ENCODE measurements around the gene DIS3L2. TPM values are rescaled to one million over a fixed set of nuclear protein-coding genes. Genes with fewer than 3 reads are reported as not detected.

DIS3L2 gene
- total RNA-seq, 3 donors from 2014 or later, result 28.5 to 43.0 (median 42.5) TPM

DNA sequence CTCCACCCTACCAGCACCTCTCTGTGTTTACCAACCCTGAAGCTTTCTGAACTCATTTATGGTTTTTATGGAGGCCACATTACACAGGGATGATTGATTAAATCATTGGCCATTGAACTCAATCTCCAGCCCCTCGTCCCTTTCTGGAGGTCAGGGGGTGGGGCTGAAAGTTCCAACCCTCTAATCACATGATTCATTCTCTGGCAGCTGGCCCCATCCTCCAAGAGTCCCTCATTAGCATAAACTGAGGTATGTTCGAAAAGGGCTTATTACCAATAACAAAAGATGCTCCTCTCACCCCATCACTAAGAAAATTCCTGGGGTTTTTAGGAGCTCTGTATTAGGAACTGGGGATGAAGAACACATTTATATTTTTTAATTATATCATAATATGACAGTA is 92.3 kb downstream of the DIS3L2 start:
- no peak for ATAC-seq
- H3K9me3 ChIP-seq, result no peaks in the 10 kb centered on the region

DNA sequence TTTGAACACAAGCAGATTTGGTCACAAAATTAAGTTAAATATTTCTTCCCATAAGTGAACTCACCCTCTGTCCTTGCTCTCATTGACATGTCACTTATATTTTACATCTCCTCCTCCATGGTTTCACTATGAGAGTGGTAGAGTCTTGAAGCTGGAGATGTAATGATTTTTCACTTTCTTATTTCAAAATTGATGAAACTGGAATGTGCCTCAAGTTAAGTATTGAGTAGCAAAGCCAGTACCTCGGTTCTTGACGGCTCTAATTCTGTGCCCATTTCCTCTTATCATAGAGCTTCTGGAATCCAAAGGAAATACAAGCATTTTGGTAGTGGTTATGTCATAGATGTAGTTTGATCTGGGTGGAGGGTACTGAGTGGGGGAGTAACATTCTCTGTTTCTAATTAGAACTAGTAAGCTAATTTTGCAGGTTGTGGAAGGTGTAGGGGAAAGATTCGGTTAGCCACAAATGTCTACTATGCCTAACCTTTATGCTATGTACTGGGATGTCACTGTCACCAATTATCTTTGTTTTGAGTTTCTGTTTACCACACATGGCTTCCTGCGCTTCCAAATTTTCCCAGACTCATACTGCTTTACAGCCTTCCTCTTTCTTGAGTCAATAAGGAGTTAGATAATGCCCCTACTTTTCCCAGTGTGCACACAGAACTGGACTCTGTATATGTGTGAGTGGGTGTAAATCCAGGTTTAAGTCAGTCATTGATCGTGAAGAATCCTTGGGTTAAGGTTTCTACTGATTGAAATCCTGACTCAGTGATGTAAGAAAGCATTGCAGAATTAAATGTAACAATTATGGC is 96.8 kb downstream of the DIS3L2 start:
- no peaks in the 10 kb centered on the region for H3K4me1 ChIP-seq (ENCODE audit: low read depth)

More for the DNA sequence above, 92.3 kb downstream of the DIS3L2 start:
- Histone ChIP-seq H3K36me3 (ENCODE audit: low read depth) (no peaks in the 10 kb centered on the region), H3K4me1 (ENCODE audit: low read depth) (no peaks in the 10 kb centered on the region), H3K4me3 (no peak overlapping the region)
- DNase-seq, result no peak
- intact Hi-C loops (cut with DNase I, micrococcal nuclease), result no loop called here
- TF ChIP-seq, protein P1, sequence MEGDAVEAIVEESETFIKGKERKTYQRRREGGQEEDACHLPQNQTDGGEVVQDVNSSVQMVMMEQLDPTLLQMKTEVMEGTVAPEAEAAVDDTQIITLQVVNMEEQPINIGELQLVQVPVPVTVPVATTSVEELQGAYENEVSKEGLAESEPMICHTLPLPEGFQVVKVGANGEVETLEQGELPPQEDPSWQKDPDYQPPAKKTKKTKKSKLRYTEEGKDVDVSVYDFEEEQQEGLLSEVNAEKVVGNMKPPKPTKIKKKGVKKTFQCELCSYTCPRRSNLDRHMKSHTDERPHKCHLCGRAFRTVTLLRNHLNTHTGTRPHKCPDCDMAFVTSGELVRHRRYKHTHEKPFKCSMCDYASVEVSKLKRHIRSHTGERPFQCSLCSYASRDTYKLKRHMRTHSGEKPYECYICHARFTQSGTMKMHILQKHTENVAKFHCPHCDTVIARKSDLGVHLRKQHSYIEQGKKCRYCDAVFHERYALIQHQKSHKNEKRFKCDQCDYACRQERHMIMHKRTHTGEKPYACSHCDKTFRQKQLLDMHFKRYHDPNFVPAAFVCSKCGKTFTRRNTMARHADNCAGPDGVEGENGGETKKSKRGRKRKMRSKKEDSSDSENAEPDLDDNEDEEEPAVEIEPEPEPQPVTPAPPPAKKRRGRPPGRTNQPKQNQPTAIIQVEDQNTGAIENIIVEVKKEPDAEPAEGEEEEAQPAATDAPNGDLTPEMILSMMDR (IDR thresholded peaks at IDR 0.05), result no peak

DNA sequence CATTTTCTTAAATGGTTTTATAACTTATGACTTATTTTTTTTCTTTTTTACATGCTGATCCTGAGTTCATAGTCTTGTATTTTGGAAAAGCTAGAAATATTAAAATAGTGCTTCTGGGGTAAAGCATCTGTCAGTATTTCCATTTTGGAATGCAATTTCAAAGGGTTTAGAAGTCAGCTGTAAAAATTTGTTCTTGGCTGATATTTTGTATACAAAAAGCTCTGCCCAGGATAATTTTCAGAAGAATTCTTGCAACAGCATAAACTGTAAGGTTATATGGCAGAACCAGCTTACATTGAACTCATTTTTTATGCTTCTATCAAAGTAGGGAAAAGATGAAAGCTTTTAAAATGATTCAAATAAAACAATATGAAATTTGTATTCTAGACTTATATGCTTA is 97.4 kb downstream of the DIS3L2 start:
- DNase-seq (no peak), ATAC-seq (no peak)
- Histone ChIP-seq H3K4me1 (ENCODE audit: low read depth) (no peaks in the 10 kb centered on the region), H3K36me3 (ENCODE audit: low read depth) (no peaks in the 10 kb centered on the region), H3K4me3 (no peak overlapping the region), H3K9me3 (no peaks in the 10 kb centered on the region)
- TF ChIP-seq, protein P1 (IDR thresholded peaks at IDR 0.05), result no peak
- intact Hi-C loops (cut with DNase I, micrococcal nuclease), result no loop called here

More for the DNA sequence above, 96.8 kb downstream of the DIS3L2 start:
- ATAC-seq (peak; percentile 37), DNase-seq (no peak)
- intact Hi-C loops (cut with DNase I, micrococcal nuclease), result no loop called here
- no peak overlapping the region for H3K4me3 ChIP-seq
- no peaks in the 10 kb centered on the region for H3K9me3 ChIP-seq
- no peaks in the 10 kb centered on the region for H3K36me3 ChIP-seq (ENCODE audit: low read depth)
- TF ChIP-seq, protein P1 (IDR thresholded peaks at IDR 0.05), result no peak

DNA sequence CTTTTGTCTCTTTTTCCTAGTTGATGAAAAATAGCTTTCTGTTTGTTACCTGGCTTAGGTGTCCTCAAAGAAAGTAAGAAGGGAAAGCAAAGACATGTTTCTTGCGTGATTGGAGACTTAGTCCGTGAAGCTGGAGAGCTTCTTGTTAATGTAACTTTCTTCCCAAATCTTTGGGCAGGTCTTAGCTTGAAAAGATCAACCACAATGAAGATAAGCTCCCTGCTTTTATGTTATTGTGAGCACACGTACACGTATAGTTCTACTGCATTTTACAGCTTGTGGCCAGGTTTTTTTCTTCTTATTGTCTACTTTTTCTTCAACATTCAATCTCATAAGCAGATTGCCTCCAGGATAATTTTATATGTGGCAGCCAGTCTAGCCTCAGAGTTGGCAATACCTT is 99.8 kb downstream of the DIS3L2 start:
- Histone ChIP-seq H3K9me3 (no peaks in the 10 kb centered on the region), H3K4me3 (no peak overlapping the region), H3K36me3 (ENCODE audit: low read depth) (no peaks in the 10 kb centered on the region), H3K4me1 (ENCODE audit: low read depth) (no peaks in the 10 kb centered on the region)
- no peak for DNase-seq
- no peak for ATAC-seq
- intact Hi-C loops (cut with DNase I, micrococcal nuclease), result no loop called here
- TF ChIP-seq, protein P1 (IDR thresholded peaks at IDR 0.05), result no peak

DNA sequence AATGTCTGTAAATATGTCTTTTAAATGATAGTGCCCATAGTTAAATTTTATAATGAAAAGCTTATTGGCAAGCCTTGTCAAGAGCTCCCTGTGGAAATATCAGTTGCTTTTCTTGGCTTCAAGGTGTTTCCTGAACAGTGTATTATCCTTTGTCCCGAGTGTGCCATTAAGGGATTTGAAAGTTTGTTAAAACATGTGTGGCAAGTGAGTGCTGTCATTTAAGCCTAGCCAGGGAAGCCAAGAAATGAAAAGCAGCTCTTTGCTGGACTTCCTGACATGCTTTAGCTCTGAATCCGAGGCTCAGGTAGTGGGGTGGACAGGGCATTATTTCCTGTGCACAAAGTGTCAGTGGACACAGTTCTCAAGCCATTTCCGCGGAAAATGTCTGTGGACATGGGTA is 111.5 kb downstream of the DIS3L2 start:
- ATAC-seq (no peak), DNase-seq (no peak)
- H3K36me3 ChIP-seq (ENCODE audit: low read depth), result no peaks in the 10 kb centered on the region
- intact Hi-C loops (cut with DNase I, micrococcal nuclease), result no loop called here
- no peak overlapping the region for H3K4me3 ChIP-seq
- no peaks in the 10 kb centered on the region for H3K9me3 ChIP-seq
- no peaks in the 10 kb centered on the region for H3K4me1 ChIP-seq (ENCODE audit: low read depth)
- TF ChIP-seq, protein P1 (IDR thresholded peaks at IDR 0.05), result no peak

All from mucosa of descending colon (tissue), 3 donors.